GM21367 (cell line): ENCODE measurements around the gene PDE6G.
"Not testable (repeated sequence)": the region's sequence is repeated elsewhere in the genome, so short reads cannot be mapped to it uniquely, and the experiment has no call there.

ENCODE experiments used
- ATAC-seq: cut with Tn5 transposase; IDR thresholded peaks from one replicate; pipeline ENCODE4 v1.9.1; 2021; ENCODE audit not compliant: unreplicated experiment

The PDE6G gene

GRCh38 chr17:81635973-81636504, 20.3 kb downstream of the PDE6G start:
- no peak for ATAC-seq

- no peak for ATAC-seq
Observed at GRCh38 chr17:81635431-81635830, 20.9 kb downstream of the PDE6G start.

DNA sequence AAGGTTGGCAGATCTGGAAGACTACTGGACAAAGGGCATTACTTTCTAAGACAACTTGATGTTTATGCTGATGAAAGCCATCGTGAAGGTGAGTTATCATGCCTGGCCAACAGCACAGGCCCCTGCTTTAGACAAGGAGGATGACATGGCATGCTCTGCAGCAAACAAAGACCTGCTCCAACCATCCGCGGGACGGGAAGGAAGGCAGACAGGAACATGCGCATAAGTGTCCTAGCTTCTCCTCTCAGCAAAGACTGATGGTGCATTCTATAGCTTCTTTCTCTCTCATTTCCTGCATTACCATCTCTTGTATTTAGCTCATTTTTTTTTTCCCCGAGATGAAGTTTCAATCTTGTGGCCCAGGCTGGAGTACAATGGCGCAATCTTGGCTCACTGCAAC, 24.9 kb downstream of the PDE6G start:
- ATAC-seq: no peak

DNA sequence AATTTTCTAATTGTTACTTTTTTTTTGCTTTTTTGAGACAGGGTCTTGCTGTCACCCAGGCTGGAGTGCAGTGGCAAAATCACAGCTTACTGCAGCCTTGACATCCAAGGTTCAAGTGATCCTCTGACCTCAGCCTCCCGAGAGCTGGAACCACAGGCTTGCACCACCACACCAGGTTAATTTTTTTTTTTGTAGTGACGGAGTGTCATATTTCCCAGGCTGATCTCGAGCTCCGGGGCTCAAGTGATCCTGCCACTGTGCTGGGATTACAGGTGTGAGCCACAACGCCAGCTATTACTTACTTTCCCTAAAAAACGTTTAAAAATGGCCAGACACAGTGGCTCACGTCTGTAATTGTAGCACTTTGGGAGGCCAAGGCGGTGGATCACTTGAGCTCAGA, 26.1 kb downstream of the PDE6G start:
- ATAC-seq: no peak

- ATAC-seq: no peak
Observed at GRCh38 chr17:81621494-81622130, 34.7 kb downstream of the PDE6G start.

DNA sequence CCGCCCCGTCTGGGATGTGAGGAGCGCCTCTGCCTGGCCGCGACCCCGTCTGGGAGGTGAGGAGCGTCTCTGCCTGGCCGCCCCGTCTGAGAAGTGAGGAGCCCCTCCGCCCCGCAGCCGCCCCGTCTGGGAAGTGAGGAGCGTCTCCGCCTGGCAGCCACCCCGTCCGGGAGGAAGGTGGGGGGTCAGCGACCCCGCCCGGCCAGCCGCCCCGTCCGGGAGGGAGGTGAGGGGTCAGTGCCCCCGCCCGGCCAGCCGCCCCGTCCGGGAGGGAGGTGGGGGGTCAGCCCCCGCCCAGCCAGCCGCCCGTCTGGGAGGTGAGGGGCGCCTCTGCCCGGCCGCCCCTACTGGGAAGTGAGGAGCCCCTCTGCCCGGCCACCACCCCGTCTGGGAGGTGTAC, 38.0 kb downstream of the PDE6G start:
- not testable (repeated sequence) for ATAC-seq

- no peak for ATAC-seq
Observed at GRCh38 chr17:81616877-81617276, 39.5 kb downstream of the PDE6G start.

DNA sequence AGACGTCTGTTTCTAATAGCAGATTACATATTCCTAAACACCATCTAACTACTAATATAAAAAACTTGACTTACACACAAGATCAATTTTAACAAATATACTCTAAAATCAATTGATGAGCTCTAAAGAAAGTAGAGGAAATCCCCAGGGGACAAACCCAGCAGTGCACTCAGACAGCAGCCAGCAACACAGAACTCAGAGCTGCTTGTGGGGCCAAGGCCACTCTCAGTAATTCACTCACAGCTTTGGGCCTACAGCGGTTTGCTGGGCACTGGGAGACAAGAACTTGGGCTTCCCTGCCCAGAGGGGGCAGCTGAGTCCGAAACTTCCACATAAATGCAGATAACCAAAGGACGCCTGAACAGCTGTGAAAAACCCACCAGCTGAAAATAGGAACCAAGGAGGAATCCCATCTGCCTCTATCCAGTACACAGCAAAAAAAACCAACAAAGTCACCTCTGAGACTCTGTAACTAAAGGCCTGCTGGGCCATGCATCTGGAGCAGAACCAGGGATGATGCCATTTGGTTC, 40.9 kb downstream of the PDE6G start:
- ATAC-seq: no peak

DNA sequence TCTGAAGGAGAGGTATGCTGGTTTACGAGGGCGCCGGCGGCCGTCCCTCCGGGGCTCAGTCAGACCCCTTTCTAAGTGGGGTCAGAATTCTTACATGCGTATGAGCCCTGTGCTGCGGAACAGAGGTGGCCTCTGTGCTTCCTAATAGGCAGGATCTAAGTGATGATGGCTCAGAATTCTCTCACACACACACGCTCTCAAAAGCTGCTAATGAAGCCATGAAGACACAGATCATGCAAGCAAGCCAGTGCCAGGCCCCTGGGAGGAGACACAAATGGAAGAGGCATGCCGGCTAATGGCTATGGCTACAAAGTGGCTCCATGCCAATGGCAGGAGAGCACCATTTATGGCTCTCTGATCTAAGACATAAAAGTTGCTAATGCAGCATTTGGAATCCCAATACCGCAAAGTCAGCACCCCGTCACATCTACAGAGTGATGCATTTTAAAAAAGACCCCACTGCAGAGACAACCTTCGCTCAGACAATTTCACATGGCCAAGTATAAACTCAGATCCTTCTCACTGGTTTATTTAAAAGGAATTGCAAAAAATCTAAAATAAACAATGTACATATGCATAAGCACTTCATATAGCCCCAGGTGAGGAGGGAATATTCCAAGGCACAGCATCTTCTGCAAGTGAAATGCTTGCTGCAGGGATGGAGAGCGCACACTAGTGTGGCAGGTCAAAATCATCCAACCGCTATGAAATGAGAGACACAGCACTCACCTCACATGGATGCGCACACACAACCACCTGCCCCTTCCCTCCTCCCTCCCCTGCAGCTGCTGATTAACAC, 44.0 kb downstream of the PDE6G start:
- ATAC-seq: no peak

- no peak for ATAC-seq
Observed at GRCh38 chr17:81609541-81610311, 46.6 kb downstream of the PDE6G start.

DNA sequence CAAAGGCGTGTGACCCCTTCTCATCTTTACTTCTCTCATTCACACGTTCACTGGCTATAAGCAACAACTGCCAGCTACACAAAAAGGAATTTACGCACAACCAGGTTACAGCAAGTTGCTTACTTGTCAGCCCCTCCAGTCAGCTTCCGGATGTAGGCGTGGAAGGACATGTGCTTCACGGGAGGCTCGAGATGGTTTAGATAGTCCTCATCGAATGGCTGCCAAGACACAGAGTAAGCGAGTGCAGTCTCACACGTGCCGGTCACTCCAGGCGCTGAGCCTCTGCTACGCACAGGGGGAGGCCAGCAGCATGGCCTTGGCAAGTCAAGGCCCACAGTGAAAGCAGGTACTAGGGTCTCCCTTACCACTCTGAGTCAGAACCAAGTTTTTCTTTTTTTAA, 47.7 kb downstream of the PDE6G start:
- ATAC-seq: no peak

GRCh38 chr17:81608082-81608481, 48.3 kb downstream of the PDE6G start:
- ATAC-seq: no peak

- ATAC-seq: no peak
Observed at GRCh38 chr17:81607431-81607830, 48.9 kb downstream of the PDE6G start.

DNA sequence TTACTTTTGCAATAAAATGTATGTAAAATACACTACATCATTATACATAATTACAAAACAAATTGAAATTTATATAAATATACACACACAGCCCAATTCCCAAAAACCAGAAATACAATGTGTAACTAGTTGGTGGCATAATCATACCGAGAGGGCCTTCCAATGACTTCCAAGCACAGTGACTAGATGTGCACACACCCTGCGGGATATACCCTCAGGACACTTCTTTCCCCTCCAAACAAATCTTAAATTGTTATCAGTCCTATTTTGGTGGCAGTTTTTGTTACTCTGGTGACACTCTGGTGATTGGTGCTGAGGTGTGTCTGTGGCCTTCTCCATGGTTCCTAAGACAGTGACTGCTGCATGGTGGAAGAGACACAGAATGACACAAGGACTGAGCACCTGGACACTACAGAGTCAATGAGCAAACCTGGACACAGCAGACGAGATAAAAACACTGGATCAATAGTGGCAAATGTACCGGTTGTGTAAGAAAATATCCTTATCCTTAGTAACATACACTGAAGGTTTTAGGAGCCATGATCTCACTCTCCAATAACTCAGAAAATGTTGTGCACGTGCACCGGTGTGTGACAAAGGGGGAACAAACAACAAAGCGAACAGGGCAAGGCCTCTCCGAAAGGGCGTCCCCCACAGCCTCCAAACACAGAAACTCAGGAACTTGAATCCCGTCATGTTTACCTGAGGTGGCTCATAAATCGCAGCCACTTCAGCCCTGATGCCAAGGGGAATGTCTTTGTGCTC, 52.3 kb downstream of the PDE6G start:
- ATAC-seq: no peak

- ATAC-seq: no peak
Observed at GRCh38 chr17:81601525-81602120, 54.7 kb downstream of the PDE6G start.
